ENCODE measurements around the gene CAT. TPM values are rescaled to one million over a fixed set of nuclear protein-coding genes. Genes with fewer than 3 reads are reported as not detected.
"Not testable (repeated sequence)": the region's sequence is repeated elsewhere in the genome, so short reads cannot be mapped to it uniquely, and the experiment has no call there.

CAT gene
- total RNA-seq, 2 donors from 2014 or later: 16.5 to 23.6 TPM

DNA sequence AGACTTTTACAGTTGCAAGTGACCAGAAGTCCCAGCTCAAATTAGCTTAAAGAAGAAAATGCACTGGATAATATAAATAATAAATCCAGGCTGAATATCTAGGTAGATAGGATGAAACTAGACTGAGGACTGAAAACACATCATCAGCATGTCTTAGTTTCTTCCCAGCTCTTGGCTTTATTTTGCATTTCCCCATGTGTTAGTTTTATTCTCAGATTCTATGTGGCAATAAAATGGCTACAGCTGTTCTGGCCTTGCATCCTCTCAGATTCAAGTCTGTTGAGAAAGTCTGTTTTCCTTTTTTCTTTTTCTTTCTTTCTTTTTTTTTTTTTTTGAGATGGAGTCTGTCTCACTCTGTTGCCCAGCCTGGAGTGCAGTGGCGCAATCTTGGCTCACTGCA is 22.6 kb upstream of the CAT start:
- ATAC-seq (no peak), DNase-seq (ENCODE audit: low spot score in 2 of 2) (no peak)
- Mint-ChIP-seq H3K27ac (no peak overlapping the region), H3K36me3 (peaks cover 13 to 15% of the 10 kb centered on the region in 2 donors), H3K9me3 (peaks cover 22 to 25% of the 10 kb centered on the region in 2 donors)

- Mint-ChIP-seq H3K27ac (no peak overlapping the region), H3K36me3 (peaks cover 13 to 15% of the 10 kb centered on the region in 2 donors), H3K9me3 (peaks cover 22 to 24% of the 10 kb centered on the region in 2 donors)
- DNase-seq (ENCODE audit: low spot score in 2 of 2) (no peak), ATAC-seq (no peak)
These were observed 22.0 kb upstream of the CAT start for GRCh38 chr11:34416766-34417165.

GRCh38 chr11:34417202-34417601 is 21.5 kb upstream of the CAT start:
- Mint-ChIP-seq H3K27ac (no peak overlapping the region), H3K36me3 (peaks cover 13 to 15% of the 10 kb centered on the region in 2 donors), H3K9me3 (peaks cover 21 to 22% of the 10 kb centered on the region in 2 donors)
- no peak for DNase-seq (ENCODE audit: low spot score in 2 of 2)
- ATAC-seq: no peak

GRCh38 chr11:34419158-34419557 is 19.6 kb upstream of the CAT start:
- DNase-seq (ENCODE audit: low spot score in 2 of 2) (no peak), ATAC-seq (no peak)
- peaks cover 0 to 6% of the 10 kb centered on the region in 2 donors for H3K36me3 Mint-ChIP-seq
- H3K27ac Mint-ChIP-seq: no peak overlapping the region
- H3K9me3 Mint-ChIP-seq: peaks cover 6 to 8% of the 10 kb centered on the region in 2 donors

DNA sequence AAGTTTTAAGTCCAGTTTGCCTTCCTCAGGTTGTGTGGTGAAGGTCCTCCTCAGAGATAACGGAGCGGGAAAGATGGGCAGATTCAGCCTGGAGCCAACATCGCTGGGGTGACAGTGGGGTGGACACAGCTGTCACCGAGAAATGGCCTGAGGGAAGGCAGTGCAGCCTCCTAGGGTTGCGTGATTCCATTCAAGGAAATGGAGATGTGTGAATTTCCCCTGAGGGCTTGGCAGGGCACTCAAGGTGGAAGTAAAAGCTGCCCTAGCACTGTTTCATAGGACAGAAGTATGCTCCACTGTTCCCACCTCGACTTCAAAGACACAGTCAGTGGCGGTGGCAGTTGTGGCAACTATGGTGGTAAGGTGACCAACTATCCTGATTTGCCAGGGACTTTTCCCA is 15.4 kb upstream of the CAT start:
- Mint-ChIP-seq H3K27ac (no peak overlapping the region), H3K36me3 (no peaks in the 10 kb centered on the region), H3K9me3 (no peaks in the 10 kb centered on the region)
- ATAC-seq (no peak), DNase-seq (ENCODE audit: low spot score in 2 of 2) (no peak)

GRCh38 chr11:34424826-34425225 is 13.9 kb upstream of the CAT start:
- ATAC-seq, H3K27ac Mint-ChIP-seq, H3K9me3 Mint-ChIP-seq: not testable (repeated sequence)

DNA sequence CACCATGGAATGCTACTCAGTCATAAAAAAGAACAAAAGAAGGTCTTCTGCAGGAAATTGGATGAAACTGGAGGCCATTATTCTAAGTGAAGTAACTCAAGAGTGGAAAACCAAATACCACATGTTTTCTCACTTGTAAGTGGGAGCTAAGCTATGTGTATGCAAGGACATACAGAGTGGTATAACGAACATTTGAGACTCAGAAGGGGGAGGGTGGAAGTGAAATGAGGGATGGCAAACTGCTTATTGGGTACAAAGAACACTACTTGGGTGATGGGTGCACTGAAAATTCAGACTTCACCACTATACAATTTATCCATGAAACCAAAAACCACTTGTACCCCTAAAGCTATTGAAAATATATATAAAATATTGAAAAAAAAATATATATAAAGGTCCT is 13.4 kb upstream of the CAT start:
- DNase-seq (ENCODE audit: low spot score in 2 of 2) (no peak), ATAC-seq (no peak)
- Mint-ChIP-seq H3K36me3 (no peaks in the 10 kb centered on the region), H3K9me3 (no peaks in the 10 kb centered on the region), H3K27ac (no peak overlapping the region)

More at GRCh38 chr11:34424826-34425225, 13.9 kb upstream of the CAT start:
- not testable (repeated sequence) for DNase-seq (ENCODE audit: low spot score in 2 of 2); H3K36me3 Mint-ChIP-seq

- Mint-ChIP-seq H3K36me3 (no peaks in the 10 kb centered on the region), H3K9me3 (no peaks in the 10 kb centered on the region), H3K27ac (no peak overlapping the region)
- ATAC-seq (no peak), DNase-seq (ENCODE audit: low spot score in 2 of 2) (no peak)
These were observed 12.9 kb upstream of the CAT start for GRCh38 chr11:34425867-34426266.

DNA sequence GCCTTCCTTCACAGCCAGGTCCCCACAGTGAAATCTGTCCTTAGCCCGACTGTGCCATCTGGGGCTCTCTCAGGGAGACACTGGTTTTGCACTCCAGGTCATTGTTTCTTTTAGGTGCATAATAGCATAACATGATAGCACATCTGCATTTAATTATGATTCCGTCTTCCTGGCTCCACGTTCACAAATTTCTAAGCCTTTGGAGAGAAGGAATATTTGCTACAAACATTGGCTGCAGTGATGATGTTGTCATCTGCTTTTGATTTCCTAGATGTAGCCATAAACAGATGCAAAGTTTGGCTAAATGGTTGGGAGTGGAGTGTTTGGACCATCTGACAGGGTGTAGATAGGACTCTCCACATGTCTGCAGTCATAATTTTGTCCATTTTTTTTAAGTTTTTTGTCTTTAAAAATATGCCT is 12.0 kb upstream of the CAT start:
- no peak overlapping the region for H3K27ac Mint-ChIP-seq
- no peak for ATAC-seq
- DNase-seq (ENCODE audit: low spot score in 2 of 2): no peak
- H3K36me3 Mint-ChIP-seq: no peaks in the 10 kb centered on the region
- H3K9me3 Mint-ChIP-seq: no peaks in the 10 kb centered on the region

GRCh38 chr11:34427186-34427805 is 11.4 kb upstream of the CAT start:
- Mint-ChIP-seq H3K27ac (no peak overlapping the region), H3K9me3 (no peaks in the 10 kb centered on the region), H3K36me3 (no peaks in the 10 kb centered on the region)
- ATAC-seq (no peak), DNase-seq (ENCODE audit: low spot score in 2 of 2) (no peak)

GRCh38 chr11:34431979-34432378 is 6.8 kb upstream of the CAT start:
- DNase-seq (ENCODE audit: low spot score in 2 of 2) (no peak), ATAC-seq (no peak)
- no peak overlapping the region for H3K27ac Mint-ChIP-seq
- no peaks in the 10 kb centered on the region for H3K9me3 Mint-ChIP-seq
- no peaks in the 10 kb centered on the region for H3K36me3 Mint-ChIP-seq

GRCh38 chr11:34432822-34433221 is 5.9 kb upstream of the CAT start:
- H3K36me3 Mint-ChIP-seq: no peaks in the 10 kb centered on the region
- no peak for ATAC-seq

DNA sequence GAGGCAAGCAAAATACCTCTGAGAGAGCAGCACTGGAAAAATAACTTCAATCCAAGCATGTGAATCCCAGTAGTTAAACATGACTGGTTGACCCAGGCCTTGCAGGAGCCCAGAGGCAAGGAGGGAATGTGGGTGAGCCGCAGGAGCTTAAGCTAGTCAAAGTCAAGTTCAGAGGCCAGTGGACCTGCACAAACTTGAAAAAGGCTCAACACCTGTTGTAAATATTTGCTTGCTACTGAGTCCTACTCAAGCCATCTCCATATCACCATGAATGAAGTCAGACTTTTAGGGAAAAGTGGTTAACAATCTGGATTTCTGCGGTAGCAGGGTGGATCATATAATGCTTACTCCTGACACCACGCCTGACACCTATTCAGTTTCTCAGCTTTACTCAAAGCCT is 4.8 kb upstream of the CAT start:
- H3K27ac Mint-ChIP-seq: no peak overlapping the region
- DNase-seq (ENCODE audit: low spot score in 2 of 2): no peak

More at GRCh38 chr11:34432822-34433221, 5.9 kb upstream of the CAT start:
- no peak for DNase-seq (ENCODE audit: low spot score in 2 of 2)
- H3K27ac Mint-ChIP-seq: no peak overlapping the region
- H3K9me3 Mint-ChIP-seq: no peaks in the 10 kb centered on the region

DNA sequence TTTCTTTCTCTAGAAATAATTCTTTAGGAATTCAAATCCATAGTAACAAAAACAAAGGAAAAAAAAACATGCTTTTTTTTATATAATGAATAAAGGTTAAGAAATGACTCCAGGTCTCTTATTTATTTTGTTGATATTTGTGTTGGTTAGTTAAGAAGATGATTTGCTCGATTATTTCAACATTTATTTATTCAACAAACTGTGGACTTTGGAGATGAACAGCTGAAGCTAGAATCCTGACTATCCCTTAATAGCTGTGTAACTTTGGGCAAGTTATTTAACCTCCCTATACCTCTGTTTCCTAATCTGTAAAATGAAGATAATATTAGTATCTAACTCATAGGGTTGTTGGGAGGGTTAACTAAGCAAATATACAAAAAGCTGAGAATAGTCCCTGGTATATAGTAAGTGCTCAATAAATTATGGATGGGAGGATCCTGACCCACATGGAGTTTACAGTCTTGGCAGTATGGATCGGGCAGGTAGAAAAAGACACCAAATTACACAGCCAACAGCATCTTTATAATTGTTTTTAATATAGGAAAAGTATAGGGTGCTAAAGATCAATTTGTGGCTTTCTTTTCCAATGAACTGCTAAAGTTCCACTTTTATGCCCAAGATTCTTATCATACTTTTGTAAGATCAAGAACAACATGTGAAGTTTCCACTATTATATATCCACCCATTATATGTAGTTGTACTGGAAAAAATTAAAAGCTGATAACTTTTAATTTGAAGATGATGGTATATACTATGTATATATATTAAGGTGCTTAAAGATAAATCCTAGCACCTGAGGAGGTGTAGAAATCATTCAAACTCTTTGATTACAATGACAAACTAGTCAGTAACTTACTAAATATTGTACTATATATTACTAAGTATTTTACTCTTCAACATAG is 1.3 kb upstream of the CAT start:
- Mint-ChIP-seq H3K27ac (no peak overlapping the region), H3K9me3 (no peaks in the 10 kb centered on the region), H3K36me3 (peaks cover 0 to 11% of the 10 kb centered on the region in 2 donors)
- no peak for ATAC-seq
- DNase-seq (ENCODE audit: low spot score in 2 of 2): no peak

More for the DNA sequence above, 4.8 kb upstream of the CAT start:
- no peak for ATAC-seq
- no peaks in the 10 kb centered on the region for H3K9me3 Mint-ChIP-seq
- peaks cover 0 to 2% of the 10 kb centered on the region in 2 donors for H3K36me3 Mint-ChIP-seq

DNA sequence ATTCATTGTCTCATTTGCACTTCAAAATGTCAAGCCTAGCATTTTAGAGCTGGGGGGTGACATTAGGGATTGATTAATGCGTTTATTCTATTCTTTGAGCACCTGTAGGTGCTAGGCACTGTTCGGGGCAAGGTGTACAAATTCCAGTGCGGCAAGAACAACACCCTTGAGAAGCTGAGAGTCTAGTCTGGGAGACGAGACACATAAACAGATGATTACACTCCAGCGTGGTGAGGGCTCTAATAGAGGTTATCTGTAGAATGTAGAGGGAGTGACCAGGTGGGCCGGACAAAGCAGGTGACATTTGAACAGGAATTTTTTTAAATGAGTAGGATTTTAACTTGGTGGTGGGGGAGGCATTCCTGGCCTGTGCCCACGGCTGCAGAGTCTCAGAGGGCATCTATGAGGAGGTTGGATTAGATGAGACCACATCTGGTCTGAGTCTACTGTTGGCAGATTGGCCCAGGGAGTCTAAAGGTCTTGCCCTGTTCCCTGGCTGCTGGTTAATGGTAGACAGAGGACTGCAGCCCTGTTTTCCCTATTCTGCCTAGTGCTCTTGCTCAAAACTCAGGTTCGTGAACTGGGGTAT is 970 bp downstream of the CAT start:
- H3K27ac Mint-ChIP-seq: peak overlapping the region; percentile 19 to 83
- H3K9me3 Mint-ChIP-seq: no peaks in the 10 kb centered on the region
- DNase-seq (ENCODE audit: low spot score in 2 of 2) (no peak), ATAC-seq (no peak)
- H3K36me3 Mint-ChIP-seq: peaks cover 0 to 11% of the 10 kb centered on the region in 2 donors

DNA sequence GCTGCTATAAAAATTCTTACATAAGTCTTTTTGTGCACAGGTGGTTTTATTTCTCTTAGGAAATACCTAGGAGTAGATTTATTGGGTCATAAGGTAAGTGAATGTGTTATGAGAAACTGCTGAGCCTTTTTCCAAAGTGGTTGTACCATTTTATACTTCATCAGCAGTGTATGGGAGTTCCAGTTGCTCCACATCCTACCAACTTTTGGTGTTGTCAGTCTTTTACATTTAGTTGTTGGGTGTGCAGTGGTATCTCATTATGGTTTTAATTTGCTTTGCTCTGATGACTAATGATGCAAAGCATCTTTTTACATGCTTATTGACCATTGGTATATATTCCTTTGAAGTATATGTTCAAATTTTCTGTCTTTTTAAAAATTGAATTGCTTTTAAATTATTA is 3.1 kb downstream of the CAT start:
- Mint-ChIP-seq H3K27ac (no peak overlapping the region), H3K36me3 (peaks cover 0 to 11% of the 10 kb centered on the region in 2 donors), H3K9me3 (no peaks in the 10 kb centered on the region)
- ATAC-seq: no peak
- DNase-seq (ENCODE audit: low spot score in 2 of 2): no peak

DNA sequence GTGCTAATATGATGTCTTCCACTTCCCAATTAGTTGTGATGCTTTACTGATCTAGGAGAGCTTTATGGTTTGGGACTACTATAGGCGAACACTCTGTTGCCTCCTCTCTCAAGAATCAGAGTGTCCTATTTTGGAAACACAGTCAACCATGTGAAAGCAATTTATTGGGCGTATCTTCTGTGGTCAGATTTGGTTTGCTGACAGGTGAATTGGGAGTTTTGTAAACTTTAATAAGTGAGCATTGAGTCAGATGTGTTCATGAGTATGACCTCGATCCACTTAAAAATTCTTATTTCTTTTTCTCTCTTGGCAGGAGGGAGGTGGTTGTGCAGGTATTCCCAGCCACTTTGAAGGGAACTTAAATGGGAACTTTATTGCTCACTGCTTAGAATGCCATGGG is 4.4 kb downstream of the CAT start:
- DNase-seq (ENCODE audit: low spot score in 2 of 2) (no peak), ATAC-seq (no peak)
- Mint-ChIP-seq H3K36me3 (peaks cover 0 to 11% of the 10 kb centered on the region in 2 donors), H3K9me3 (no peaks in the 10 kb centered on the region), H3K27ac (no peak overlapping the region)
